Endometrial microvascular endothelial cells (primary cell): Measurements from ENCODE around the gene ZSCAN5B. TPM values are rescaled to one million over a fixed set of nuclear protein-coding genes. Genes with fewer than 3 reads are reported as not detected.
"Not testable (repeated sequence)": the region's sequence is repeated elsewhere in the genome, so short reads cannot be mapped to it uniquely, and the experiment has no call there.

Experiments
- in situ Hi-C: cut with HindIII; loops from 2 replicates; pipeline ENCODE4 v1.10.0; 2017; ENCODE audit warnings: low sequenced_read_pairs, low pct_unique_long_range_greater_than_20kb; ENCODE audit errors: inconsistent ontology term
- total RNA-seq: library from RNA; depleted of rRNA; stranded (reverse); fragments of >200 nt; gene quantifications from one replicate; pipeline ENCODE4 v1.2.3, GENCODE V29; 2015; ENCODE audit errors: inconsistent ontology term

ZSCAN5B gene, protein sequence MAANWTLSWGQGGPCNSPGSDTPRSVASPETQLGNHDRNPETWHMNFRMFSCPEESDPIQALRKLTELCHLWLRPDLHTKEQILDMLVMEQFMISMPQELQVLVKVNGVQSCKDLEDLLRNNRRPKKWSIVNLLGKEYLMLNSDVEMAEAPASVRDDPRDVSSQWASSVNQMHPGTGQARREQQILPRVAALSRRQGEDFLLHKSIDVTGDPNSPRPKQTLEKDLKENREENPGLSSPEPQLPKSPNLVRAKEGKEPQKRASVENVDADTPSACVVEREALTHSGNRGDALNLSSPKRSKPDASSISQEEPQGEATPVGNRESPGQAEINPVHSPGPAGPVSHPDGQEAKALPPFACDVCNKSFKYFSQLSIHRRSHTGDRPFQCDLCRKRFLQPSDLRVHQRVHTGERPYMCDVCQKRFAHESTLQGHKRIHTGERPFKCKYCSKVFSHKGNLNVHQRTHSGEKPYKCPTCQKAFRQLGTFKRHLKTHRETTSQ
- not detected for total RNA-seq

DNA sequence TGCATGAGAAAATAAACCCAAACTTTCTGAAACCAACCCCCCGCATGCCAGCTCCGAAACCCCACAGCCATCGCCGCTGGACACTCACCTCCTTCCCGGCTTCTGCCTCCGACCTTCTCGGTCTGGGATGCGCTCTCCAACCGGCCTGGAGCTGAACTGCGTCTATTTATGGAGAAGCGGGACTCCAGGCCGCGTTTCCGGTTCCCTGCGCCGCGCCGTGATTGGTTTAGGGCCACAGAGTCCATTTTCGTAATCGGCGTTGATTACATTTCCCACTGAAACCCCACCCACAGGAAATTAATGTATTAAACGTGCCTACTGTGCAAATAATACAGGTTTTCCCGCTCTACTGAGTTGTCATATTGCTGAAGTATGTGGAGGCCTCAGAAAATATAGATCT lies at the start of gene ZSCAN5B:
Gene ZSCAN5B (minus strand): TSS at position 138 of the 400 bp plus-strand sequence. CDS start 4,731 bp downstream, outside the sequence.
- in situ Hi-C loops: not testable (repeated sequence)

DNA sequence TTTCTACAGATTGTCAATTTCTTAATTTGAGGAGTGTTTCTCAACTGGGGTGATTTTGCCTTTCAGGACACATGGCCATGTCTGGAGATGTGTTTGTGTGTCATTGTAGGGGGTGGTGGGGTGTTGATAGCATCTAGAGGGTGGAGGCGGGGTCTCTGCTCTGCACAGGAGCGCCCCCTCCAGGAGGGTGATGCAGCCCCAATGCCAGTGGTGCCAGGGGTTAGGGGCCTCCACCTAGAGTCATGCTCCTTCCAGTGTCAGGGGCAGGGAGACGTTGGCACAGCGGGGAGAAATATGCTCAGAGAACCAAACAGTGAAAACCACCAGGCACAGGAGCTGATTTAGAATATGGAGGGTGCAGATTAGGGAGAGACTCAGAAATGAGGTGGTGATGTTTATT lies 48.2 kb upstream of the ZSCAN5B start:
- in situ Hi-C loops: not testable (repeated sequence)

GRCh38 chr19:56245121-56245740 lies 47.6 kb upstream of the ZSCAN5B start:
- in situ Hi-C loops: no loop called here

DNA sequence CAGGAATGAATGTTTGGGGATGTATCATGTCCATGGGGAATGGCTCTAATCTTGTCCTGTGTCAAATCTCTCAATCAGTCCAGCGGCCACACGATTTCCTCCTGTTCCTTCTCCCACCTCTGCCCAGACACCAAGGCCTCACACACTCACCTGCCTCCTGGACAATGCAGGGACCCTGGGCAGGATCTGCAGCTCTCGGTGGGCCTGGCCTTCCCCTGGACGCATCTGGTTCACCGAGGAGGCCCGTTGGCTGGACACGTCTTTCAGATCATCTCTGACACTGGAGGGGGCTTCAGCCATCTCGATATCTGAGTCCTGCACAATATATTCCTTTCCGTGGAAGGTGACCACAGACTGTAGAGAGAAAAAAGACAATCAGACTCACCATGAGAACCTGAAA lies 25.9 kb upstream of the ZSCAN5B start:
- in situ Hi-C loops: no loop called here

GRCh38 chr19:56222901-56223300 lies 25.3 kb upstream of the ZSCAN5B start:
- in situ Hi-C loops: no loop called here

DNA sequence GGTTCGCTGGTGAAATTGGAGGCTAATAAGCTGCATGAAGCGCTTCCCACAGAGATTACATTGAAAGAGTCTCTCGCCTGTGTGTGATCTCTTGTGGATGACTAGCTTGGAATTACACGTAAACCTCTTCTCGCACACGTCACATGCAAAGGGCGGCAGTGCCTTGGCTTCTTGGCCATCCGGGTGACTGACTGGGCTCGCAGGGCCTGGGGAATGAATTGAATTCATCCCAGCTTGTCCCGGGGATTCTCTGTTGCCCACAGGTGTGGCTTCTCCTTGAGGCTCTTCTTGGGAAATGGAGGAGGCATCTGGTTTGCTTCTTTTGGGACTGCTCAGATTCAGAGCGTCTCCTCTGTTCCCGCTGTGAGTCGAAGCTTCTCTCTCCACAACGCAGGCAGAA lies 24.3 kb upstream of the ZSCAN5B start:
- in situ Hi-C loops: no loop called here

DNA sequence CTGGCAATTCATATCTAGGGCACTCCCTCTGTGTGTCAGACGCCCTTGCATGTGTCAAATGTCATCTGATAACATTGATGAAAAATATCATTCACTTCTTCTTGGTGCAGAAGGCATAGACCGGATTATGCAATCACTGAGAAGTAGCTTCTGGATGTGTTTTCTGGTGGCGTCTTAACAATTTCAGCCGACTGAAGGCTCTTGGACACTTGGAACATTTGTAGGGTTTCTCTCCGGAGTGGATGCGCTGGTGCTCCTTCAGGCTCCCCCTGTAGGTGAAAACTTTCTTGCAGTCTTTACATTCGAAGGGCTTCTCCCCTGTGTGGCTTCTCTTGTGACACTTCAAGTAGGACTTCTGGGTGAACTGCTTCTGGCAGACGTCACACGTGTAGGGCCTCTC lies 23.9 kb upstream of the ZSCAN5B start:
- in situ Hi-C loops: not testable (repeated sequence)

GRCh38 chr19:56218961-56219360 lies 21.4 kb upstream of the ZSCAN5B start:
- in situ Hi-C loops: no loop called here

DNA sequence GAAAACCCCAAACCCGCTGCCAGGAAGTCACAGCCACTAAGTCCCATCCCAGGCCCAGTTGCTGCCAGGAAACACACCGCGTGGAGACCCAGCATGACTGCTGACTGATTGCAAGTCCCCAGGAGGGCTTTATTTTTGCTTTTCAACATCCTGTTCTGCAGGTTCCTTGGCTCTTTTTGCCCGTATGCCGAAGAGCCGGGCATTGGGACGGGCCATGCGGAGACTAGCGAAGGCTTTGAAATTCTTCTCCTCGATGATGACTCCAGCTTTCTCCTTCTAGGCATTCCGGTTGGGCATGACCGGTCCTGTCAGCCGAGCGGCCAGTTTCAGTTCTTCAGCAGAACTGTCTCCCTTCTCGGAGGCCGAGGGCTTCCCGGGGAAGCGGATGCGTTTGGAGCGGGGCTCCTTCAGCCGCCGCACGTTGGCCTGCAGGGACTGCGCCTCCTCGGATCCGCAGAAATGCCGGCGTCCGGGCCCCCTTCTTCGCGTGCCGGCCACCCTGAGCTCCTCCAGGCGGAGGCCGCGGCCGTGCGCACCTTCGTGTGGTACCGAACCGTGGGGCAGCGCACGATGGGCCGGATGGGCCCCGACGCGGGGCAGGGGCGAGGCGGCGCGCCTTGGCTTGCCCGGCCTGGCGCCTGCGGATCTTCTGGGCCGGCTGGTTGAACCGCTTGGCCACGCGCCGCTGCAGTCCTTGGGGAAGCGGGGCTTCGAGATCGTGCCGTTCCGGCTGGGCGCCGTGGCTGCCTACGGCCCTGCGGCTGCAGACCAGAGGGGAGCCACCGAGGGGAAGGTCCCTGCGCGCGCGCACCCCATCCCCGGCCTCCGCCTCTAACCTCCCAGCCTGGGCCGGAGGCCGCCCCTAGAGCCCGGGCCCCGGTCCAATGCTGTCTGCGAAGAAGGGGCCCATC lies 19.7 kb upstream of the ZSCAN5B start:
- in situ Hi-C loops: no loop called here

DNA sequence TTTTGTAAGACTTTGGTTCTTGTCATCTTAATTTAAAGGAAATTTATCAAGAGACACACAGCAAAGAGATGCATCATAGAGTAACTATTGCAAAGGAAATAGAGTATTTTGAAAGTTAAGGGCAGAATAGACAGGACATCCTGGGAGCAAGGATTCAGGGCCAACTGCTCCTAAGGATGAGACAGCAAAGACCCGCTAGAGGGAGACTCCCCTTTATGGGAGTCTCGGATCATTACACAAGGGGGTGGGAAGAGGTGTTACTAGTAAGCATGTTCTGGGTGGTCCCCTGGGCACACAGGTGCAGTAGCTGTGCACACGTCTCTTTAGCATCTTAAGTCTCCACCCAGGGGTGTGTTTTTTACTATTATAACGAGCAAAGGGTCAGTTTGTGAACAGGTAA lies 14.1 kb upstream of the ZSCAN5B start:
- in situ Hi-C loops: no loop called here

- in situ Hi-C loops: not testable (repeated sequence)
These were observed 12.5 kb upstream of the ZSCAN5B start for GRCh38 chr19:56210036-56210435.

DNA sequence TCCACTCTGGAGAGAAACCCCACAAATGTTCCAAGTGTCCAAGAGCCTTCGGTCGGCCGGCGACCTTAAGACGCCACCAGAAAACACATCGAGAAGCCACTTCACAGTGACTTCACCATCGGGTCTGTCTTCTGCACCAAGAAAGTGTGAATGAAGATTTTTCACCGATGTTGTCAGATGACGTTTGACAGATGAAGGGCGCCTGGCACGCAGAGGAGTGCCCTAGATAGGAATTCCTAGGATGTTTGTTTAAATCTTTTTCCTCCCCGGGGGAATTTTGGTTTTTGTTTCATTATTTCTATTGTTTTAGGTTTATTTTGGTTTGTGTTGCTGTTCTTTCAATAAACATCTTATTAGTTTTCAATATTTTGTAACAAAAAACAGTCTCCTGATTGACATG lies 11.5 kb upstream of the ZSCAN5B start:
- in situ Hi-C loops: no loop called here

- in situ Hi-C loops: not testable (repeated sequence)
These were observed 10.0 kb upstream of the ZSCAN5B start for GRCh38 chr19:56207581-56207980.

GRCh38 chr19:56201973-56202372 lies 4.4 kb upstream of the ZSCAN5B start, which contains the start of gene ZSCAN5C:
ZSCAN5C (plus strand) TSS chr19:56202273; CDS start chr19:56205914, 3,641 bp downstream.
- in situ Hi-C loops: no loop called here

DNA sequence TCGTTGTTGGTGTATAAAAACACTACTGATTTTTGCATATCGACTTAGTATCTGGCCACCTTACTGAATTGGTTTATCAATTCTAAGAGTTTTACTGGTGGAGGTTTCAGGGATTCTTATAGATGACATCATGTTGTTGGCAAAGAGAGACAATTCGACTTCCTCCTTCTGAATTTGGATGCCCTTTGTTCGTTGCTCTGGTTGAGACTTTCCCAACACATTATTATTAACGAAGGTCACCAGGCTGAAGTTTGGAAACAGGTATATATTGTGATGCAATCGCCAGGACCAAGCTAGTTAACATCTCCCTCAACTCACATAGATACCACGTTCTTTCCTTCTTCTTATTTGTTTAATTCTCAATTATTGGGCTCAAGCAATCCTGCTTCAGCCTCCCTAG lies 2.1 kb upstream of the ZSCAN5B start:
- in situ Hi-C loops: no loop called here

DNA sequence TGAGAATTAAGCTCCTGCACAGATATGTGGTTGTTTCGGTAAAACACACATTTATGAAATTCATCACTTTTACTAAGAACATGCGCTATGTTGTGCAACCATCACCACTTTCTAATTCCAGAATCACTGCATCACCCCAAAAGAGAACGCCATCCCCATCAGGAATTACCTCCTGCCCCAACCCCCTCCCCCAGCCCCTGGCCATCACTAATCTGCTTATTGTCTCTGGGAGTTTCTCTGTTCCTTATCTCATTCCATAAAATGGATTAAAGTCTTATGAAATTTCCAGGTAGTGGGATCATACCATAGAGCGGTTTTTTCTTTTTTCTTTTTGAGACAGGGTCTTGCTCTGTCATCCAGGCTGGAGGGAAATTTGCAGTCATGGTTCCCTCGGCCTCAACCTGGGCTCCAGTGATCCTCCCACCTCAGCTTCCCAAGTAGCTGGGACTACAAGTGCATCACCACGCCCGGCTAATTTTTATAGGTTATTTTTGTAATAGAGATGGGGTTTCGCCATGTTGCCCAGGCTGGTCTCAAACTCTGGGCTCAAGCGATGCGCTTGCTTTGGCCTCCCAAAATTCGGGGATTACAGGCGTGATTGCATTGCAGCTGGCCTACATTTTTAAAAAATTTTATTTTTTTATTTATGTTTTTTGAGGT lies 3.5 kb downstream of the ZSCAN5B start:
- in situ Hi-C loops: no loop called here

DNA sequence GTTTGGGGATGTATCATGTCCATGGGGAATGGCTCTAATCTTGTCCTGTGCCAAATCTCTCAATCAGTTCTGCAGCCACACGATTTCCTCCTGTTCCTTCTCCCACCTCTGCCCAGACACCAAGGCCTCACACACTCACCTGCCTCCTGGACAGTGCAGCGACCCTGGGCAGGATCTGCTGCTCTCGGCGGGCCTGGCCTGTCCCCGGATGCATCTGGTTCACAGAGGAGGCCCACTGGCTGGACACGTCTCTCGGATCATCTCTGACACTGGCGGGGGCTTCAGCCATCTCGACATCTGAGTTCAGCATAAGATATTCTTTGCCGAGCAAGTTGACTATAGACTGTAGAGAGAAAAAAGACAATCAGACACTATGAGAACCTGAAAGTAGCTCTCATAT lies 5.9 kb downstream of the ZSCAN5B start:
- in situ Hi-C loops: no loop called here

- in situ Hi-C loops: no loop called here
These were observed 6.5 kb downstream of the ZSCAN5B start for GRCh38 chr19:56191115-56191514.

GRCh38 chr19:56189785-56190184 lies 7.8 kb downstream of the ZSCAN5B start:
- in situ Hi-C loops: no loop called here
